ENCODE measurements around the gene NGEF. TPM values are rescaled to one million over a fixed set of nuclear protein-coding genes. Genes with fewer than 3 reads are reported as not detected.

NGEF gene
- total RNA-seq, 2 donors from 2014 or later: 0.23 TPM; not detected in 1

DNA sequence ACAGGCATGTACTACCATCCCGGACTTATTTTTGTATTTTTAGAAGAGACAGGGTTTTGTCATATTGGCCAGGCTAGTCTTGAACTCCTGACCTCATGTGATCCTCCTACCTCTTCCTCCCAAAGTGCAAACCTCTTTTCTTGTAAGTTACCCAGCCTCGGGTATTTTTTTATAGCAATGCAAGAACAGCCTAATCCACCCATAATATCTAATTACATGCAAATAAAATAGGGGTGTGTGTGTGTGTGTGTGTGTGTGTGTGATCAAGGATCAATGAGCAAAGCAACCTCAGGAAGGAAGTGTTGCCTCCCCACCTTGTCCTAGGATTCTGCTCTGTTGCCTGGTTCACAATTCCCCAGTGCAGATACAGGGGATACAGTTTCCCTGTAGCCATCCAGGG, 45.6 kb downstream of the NGEF start:
- no peaks in the 10 kb centered on the region for H3K9me3 Mint-ChIP-seq
- no peaks in the 10 kb centered on the region for H3K36me3 Mint-ChIP-seq
- ATAC-seq: no peak
- no peak overlapping the region for H3K27ac Mint-ChIP-seq
- DNase-seq (ENCODE audit: low spot score in 2 of 2): no peak

DNA sequence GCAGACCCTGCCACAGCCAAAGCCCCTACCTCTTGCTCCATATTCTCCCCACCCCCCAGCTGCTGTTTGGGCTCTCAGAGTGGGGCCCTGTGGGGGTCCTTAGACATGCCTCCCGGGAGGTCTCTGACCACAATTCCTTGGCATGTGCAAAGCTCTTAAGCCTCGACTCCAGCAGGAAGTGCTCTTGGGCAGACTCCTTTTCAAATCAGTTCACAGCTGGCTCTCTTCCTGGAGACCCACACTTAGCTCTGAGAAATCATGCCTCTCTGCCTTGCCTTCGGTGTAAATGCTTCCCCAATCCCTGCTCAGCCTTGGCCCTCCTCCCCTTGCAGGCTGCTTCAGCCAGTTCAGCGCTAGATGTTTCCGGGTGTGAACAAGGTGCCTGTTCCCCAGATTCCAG, 46.9 kb downstream of the NGEF start:
- Mint-ChIP-seq H3K27ac (no peak overlapping the region), H3K9me3 (peaks cover 0 to 6% of the 10 kb centered on the region in 2 donors), H3K36me3 (peaks cover 0 to 7% of the 10 kb centered on the region in 2 donors)
- no peak for DNase-seq (ENCODE audit: low spot score in 2 of 2)
- no peak for ATAC-seq

DNA sequence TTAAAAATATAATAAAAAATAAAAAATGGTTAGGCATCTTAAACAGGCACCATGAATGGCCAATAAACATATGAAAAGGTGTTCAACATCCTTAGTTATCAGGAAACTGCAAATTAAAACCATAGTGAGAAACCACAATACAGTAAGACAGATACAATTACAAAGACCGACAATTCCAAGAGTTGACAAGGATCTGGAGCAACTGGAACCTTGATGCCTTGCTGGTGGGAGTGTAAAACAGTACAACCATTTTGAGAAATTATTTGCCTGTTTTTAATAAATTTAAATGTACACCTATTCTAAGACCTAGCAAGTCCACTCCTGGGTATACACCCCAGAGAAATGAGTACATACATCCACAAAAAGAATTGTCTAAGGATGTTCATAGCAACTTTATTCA, 49.1 kb downstream of the NGEF start:
- H3K9me3 Mint-ChIP-seq: peaks cover 0 to 6% of the 10 kb centered on the region in 2 donors
- ATAC-seq (no peak), DNase-seq (ENCODE audit: low spot score in 2 of 2) (no peak)
- peaks cover 0 to 7% of the 10 kb centered on the region in 2 donors for H3K36me3 Mint-ChIP-seq
- H3K27ac Mint-ChIP-seq: no peak overlapping the region

DNA sequence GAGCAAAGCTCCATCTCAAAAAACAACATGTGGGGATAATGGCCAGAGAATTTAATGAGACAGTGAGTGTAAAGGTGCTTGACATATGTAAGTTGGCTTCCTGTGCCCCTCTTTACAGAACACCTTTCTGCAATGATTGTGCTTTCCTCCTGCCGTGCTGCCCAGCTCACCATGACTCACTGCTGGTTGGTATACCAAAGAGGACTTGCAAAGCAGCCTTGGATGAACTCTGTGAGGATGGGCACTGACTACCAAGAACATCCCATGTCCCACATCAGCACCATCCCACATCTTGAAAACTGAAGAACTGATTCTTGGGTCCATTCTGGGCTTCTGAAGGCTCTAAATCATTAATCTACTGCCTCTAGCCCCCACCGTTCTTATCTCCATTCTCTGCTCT, 52.2 kb downstream of the NGEF start:
- DNase-seq (ENCODE audit: low spot score in 2 of 2) (no peak), ATAC-seq (no peak)
- Mint-ChIP-seq H3K27ac (no peak overlapping the region), H3K36me3 (peaks cover 0 to 7% of the 10 kb centered on the region in 2 donors), H3K9me3 (peaks cover 0 to 6% of the 10 kb centered on the region in 2 donors)

DNA sequence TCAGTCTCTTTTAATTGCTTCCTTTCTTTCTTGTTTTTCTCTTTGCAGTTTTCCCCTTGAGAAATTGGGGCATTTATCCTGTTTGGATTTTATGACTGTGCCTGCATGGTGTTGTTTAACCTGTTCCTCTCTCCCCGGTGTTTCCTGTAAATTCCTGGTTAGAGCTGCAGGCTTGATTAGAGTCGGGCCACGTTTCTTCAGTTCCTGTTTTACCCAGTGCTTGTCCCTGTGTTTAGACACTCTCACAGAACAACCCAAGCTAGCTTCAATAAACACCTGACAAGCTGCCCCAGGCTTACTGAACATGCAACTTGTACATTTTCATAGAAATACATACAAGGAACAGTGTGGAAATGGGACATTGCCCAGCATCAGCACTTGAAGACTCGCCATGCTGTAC, 53.9 kb downstream of the NGEF start:
- ATAC-seq: no peak
- DNase-seq (ENCODE audit: low spot score in 2 of 2): no peak
- H3K27ac Mint-ChIP-seq: no peak overlapping the region

DNA sequence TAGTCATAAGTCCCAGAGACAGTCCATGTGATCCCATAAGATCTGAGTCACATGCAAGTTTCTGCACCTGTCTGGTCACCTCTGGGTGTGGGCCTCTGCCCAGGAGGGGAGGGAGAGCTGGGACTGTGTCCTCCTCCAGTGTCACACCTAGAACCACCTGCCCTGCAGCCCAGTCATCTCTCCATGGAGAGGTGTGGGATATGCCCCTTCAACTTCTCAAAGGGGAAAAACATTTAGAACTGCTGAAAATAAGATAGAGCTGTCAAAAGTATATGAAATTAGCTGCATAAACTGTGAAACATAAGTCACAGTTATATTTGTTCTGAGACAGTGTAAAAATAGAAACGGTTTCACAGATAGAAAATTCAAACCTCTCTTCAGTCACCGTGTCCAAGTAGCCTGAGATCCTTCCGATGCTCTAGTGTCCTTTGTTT, 55.4 kb downstream of the NGEF start:
- DNase-seq (ENCODE audit: low spot score in 2 of 2): no peak
- ATAC-seq: no peak
- no peak overlapping the region for H3K27ac Mint-ChIP-seq
- H3K9me3 Mint-ChIP-seq: peaks cover 0 to 6% of the 10 kb centered on the region in 2 donors
- peaks cover 0 to 7% of the 10 kb centered on the region in 2 donors for H3K36me3 Mint-ChIP-seq

More for the DNA sequence above, 53.9 kb downstream of the NGEF start:
- Mint-ChIP-seq H3K36me3 (peaks cover 0 to 7% of the 10 kb centered on the region in 2 donors), H3K9me3 (peaks cover 0 to 6% of the 10 kb centered on the region in 2 donors)

DNA sequence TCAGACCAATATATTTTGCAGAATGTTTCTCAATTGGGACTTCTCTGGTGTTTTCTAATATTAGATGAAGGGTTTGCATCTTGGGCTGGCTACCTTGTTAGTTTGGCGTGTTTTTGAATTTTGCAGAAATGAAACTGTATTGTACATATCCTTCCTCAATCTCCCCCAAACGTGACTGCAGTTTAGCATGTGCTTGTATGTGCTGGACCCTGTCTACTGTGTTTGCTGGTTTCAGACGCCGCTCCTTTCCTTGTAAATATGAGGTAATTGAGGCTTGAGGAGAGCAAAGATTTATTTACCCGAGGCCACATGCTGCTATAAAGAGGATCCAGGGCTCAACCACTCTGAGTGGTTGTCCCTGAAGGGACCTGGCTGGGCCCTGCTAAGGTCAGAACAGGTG, 57.2 kb downstream of the NGEF start:
- ATAC-seq (no peak), DNase-seq (ENCODE audit: low spot score in 2 of 2) (no peak)
- Mint-ChIP-seq H3K9me3 (no peaks in the 10 kb centered on the region), H3K27ac (no peak overlapping the region), H3K36me3 (no peaks in the 10 kb centered on the region)

DNA sequence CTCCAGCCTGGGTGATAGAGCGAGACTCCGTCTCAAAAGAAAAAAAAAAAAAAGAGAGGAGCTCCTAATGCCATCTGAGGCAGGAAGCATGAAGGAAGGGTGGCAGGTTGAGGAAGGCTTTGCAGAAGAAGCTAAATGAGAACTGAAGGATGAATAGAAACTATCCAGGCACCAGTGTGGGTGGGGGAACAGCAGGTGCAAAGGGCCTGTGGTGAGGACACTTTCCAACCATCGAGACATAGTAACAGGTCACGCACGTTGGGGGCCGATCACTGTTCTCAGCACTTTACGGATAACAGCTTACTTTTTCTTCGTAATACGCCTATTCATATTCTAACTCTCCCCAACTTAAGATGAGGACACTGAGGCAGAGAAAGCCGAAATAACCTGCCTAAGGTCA, 58.4 kb downstream of the NGEF start:
- no peaks in the 10 kb centered on the region for H3K9me3 Mint-ChIP-seq
- DNase-seq (ENCODE audit: low spot score in 2 of 2) (no peak), ATAC-seq (no peak)
- H3K36me3 Mint-ChIP-seq: no peaks in the 10 kb centered on the region
- no peak overlapping the region for H3K27ac Mint-ChIP-seq

DNA sequence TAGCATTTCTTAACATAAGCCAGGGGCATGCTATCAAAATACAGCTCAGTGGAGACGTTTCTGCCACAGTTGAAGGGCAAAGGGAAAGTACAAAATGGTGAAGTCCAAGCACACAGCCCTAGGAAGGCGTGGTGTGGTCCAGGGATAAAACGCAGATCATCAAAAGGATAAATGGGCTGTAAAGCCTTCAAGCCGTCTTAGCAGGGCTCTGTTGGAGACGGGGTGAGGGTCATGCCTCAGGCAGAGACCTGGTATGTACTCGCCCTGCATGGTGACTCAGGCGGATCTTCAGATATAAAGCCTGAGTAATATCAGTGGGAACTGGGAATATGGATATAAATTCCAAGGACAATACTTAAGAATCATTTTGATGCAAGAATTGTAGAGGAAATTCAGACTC, 61.2 kb downstream of the NGEF start:
- ATAC-seq (no peak), DNase-seq (ENCODE audit: low spot score in 2 of 2) (no peak)
- Mint-ChIP-seq H3K36me3 (no peaks in the 10 kb centered on the region), H3K9me3 (no peaks in the 10 kb centered on the region), H3K27ac (no peak overlapping the region)

DNA sequence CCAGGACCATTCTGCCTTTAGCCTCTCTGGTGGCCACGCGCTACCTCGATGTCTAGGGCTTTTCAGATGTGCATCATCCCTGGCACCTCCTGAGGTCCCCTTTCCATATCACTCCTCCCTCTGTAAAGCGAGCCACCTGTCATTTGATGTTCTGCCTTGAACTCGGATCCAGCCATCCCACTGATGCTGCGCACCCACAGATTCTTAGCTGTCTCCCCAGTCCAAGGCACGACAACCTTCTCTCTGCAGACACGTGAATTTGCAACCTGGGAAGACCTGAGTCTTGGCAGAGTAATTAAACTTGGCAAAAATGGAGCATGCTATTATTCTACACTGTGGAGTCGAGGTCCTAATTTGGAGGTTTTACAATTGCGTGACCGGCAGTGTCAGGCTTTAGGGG, 61.9 kb downstream of the NGEF start:
- H3K9me3 Mint-ChIP-seq: no peaks in the 10 kb centered on the region
- no peak overlapping the region for H3K27ac Mint-ChIP-seq
- no peak for ATAC-seq
- no peak for DNase-seq (ENCODE audit: low spot score in 2 of 2)
- H3K36me3 Mint-ChIP-seq: no peaks in the 10 kb centered on the region

DNA sequence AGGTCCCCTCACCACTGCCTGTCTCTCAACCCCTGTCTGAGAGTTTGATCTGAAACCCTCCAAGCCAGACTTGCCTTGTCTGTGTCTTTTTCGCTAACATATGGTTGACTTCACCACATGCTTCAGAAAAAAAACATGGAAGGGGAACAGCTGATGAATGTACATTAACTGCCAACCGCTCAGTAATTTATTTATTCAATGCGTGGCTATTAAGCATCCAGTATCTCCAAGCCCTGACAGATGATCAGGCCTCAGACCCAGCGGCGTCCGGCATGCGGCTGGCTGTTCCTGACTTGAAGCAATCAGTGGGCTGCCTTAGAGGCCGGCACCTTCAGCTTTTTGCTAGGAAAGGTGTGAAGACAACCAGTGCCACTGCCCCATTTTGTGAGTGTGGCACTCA, 62.3 kb downstream of the NGEF start:
- H3K9me3 Mint-ChIP-seq: no peaks in the 10 kb centered on the region
- no peak for ATAC-seq
- no peak for DNase-seq (ENCODE audit: low spot score in 2 of 2)

DNA sequence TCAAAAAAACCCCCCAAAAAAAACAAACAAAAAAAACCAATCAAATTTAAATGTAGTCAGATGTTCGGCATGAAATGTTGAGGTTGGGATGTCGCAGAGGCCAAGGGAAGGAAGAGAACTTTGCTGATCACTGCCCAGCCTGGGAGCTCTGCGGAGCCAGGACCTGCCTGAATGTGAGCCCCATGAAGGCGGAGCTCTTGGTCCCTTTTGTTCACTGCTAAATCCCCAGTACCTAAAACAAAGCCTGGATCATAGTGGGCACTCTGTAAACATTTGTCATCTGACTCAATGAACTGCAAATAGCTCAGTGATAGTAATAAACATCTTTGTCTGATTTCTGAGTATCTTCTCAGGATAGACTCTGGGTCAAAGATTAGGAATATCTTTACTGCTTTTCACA, 64.0 kb downstream of the NGEF start:
- Mint-ChIP-seq H3K27ac (no peak overlapping the region), H3K36me3 (no peaks in the 10 kb centered on the region), H3K9me3 (no peaks in the 10 kb centered on the region)
- DNase-seq (ENCODE audit: low spot score in 2 of 2): no peak
- ATAC-seq: no peak

More for the DNA sequence above, 62.3 kb downstream of the NGEF start:
- Mint-ChIP-seq H3K27ac (no peak overlapping the region), H3K36me3 (no peaks in the 10 kb centered on the region)

DNA sequence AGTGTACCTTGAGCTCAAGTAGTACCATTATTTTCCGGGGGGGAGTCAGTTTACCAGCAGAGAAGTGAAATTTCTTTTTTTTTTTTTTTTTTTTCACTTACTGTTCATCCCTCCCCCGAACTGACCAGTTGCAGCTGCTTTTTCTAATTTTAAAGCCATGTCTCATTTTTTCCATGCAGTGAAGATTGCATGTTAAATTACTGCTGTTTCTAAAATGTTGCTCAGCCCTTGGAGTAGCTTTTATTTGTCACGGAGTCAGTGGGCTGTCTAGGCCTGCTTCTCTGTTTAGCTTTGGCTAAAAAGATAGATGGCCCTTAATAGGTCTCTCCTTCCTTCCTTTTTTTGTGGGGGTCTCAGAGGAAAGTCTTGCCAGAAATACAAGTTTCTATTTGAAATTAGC, 70.2 kb downstream of the NGEF start:
- Mint-ChIP-seq H3K9me3 (peaks cover 0 to 3% of the 10 kb centered on the region in 2 donors), H3K27ac (no peak overlapping the region), H3K36me3 (no peaks in the 10 kb centered on the region)
- ATAC-seq (no peak), DNase-seq (ENCODE audit: low spot score in 2 of 2) (no peak)

DNA sequence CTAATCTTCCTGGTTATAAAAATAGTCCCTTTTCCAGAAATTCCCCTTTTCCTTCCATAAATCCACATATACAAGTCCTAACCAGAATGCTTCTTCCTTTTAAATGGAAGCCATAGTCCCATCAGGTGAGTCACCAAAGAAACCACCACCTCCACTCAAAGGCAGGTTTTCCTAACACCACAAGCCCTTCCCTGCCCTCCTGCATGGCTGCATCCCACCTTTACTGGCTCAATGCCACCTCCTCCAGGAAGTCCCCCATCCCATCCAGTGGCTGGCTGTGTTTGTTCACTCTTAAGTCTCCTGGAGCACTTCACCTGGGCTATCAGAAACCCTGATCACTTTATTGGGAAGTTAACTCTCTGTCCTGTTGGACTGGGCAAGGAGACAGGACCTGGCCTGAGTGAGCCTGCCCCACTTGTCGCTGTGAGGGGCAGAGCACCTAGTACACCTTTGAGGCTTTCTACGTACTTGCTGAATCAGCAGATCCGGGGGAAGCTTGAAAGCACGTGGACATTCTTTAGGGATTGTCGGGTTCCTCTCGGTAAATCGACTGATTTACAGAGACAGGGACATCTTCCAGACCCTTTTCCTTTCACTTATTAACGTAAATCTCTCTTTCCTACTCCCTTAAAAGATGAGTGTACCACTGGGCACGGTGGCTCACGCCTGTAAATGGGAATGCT, 71.0 kb downstream of the NGEF start:
- DNase-seq (ENCODE audit: low spot score in 2 of 2) (no peak), ATAC-seq (no peak)
- H3K9me3 Mint-ChIP-seq: peaks cover 0 to 3% of the 10 kb centered on the region in 2 donors
- no peak overlapping the region for H3K27ac Mint-ChIP-seq
- no peaks in the 10 kb centered on the region for H3K36me3 Mint-ChIP-seq

DNA sequence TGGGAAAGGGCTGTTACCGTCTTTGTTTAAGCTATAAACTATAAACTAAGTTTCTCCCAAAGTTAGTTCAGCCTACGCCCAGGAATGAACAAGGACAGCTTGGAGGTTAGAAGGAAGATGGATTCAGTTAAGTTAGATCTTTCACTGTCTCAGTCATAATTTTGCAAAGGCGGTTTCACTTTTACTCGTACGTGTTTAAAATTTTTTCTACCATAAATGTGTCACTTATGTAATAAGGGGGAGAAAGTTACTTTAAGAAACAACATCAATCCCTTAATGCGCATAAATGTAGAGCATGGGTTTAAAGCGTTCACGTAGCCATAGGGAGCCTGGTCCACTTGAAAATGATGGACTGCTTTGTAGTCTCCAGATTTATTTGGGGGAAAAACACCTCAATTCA, 71.7 kb downstream of the NGEF start:
- H3K9me3 Mint-ChIP-seq: peaks cover 0 to 3% of the 10 kb centered on the region in 2 donors
- H3K36me3 Mint-ChIP-seq: no peaks in the 10 kb centered on the region
- no peak for ATAC-seq
- no peak for DNase-seq (ENCODE audit: low spot score in 2 of 2)
- no peak overlapping the region for H3K27ac Mint-ChIP-seq

DNA sequence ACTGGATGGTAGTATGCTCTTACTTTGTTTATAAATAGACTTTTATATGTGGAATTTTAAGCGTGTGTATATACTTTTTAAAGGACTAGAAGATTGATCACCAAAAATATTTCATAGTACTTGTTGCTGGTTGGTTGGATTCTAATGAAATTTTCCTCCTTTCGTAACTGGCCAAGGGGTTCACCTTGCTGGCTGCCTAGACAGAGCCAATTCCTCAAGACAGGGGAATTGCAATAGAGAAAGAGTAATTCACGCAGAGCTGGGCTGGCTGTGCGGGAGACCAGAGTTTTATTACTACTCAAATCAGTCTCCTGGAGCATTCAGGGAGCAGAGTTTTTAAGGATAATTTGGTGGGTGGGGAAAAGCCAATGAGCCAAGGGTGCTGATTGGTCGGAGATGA, 72.3 kb downstream of the NGEF start:
- Mint-ChIP-seq H3K27ac (no peak overlapping the region), H3K36me3 (no peaks in the 10 kb centered on the region), H3K9me3 (peaks cover 0 to 3% of the 10 kb centered on the region in 2 donors)
- no peak for ATAC-seq
- no peak for DNase-seq (ENCODE audit: low spot score in 2 of 2)

DNA sequence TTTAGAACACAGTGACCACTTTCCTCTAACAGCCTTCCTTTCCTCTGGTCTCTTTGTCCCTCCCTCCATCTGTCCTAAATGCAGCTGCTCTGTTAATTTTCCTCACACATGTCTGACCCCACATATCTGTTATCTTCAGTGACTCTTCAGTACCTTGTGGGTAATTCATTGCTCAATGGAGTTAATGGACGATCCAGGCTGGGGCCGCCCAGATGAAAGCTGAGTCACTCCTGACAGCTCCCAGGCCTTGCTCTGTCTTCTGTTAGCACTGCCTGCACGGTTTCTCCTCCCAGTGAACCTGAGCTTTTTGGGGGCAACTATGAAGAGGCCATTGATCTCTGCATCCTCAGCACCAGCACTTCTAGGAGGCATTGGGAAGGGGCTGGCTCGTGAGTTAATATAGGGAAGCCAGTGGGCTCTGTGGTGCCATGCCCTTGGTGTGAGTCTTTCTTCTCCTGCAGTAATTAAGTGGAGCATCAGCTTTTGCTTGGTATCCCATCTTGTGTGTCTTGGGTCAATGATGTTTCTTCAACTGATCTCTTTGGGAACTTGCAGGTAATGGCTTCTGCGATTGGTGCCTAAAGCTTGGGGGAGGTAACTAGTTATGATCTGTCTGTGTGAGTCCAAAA, 75.7 kb downstream of the NGEF start:
- no peaks in the 10 kb centered on the region for H3K36me3 Mint-ChIP-seq
- ATAC-seq: no peak

DNA sequence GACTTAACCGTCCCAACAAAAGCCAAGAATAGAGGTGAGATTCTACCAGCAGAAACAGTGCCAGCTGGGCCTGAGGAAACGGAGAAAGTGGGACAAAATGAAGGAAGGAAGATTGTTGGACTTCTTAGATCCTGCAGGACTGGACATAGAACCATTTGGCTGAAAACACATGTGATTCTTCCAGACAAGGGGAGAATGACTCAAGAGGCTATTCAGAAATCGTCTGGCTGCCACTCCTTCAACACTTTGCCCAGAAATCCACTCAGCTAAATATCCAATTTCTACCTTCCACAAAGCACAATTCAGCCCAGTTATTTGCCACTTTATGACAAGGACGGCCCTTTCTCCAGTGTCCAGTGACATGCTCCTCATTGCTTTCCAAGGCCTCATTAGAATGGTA, 81.4 kb downstream of the NGEF start:
- H3K9me3 Mint-ChIP-seq: peaks cover 0 to 8% of the 10 kb centered on the region in 2 donors
- peaks cover 5 to 13% of the 10 kb centered on the region in 2 donors for H3K36me3 Mint-ChIP-seq
- no peak overlapping the region for H3K27ac Mint-ChIP-seq
- no peak for DNase-seq (ENCODE audit: low spot score in 2 of 2)
- no peak for ATAC-seq

More for the DNA sequence above, 75.7 kb downstream of the NGEF start:
- no peak for DNase-seq (ENCODE audit: low spot score in 2 of 2)
- H3K9me3 Mint-ChIP-seq: peaks cover 0 to 3% of the 10 kb centered on the region in 2 donors
- no peak overlapping the region for H3K27ac Mint-ChIP-seq
